Activated CD4-positive, alpha-beta memory T cell treated with anti-CD3 and anti-CD28 coated beads for 36 hours (primary cell): ENCODE measurements around the gene NIPSNAP3A. TPM values are rescaled to one million over a fixed set of nuclear protein-coding genes. Genes with fewer than 3 reads are reported as not detected.
"Not testable (repeated sequence)": the region's sequence is repeated elsewhere in the genome, so short reads cannot be mapped to it uniquely, and the experiment has no call there.

Experiments
- CTCF ChIA-PET: fragments of 350-600 bp; sonication (Branson Sonifier 250); formaldehyde crosslinking; loops from one replicate; lab custom pipeline; 2021; ENCODE audit warnings: antibody characterized with exemption, inconsistent platforms; lab: Charles Lee
- POLR2A ChIA-PET: fragments of 350-600 bp; sonication (Branson Sonifier 250); formaldehyde crosslinking; loops from one replicate; lab custom pipeline; 2021; ENCODE audit warnings: antibody characterized with exemption; lab: Charles Lee
- DNase-seq: peaks from one replicate; pipeline ENCODE4 v3.0.0-alpha.2; 2020
- H3K27ac Mint-ChIP-seq: one replicate; pipeline ENCODE4 v1.8.0; 2021; ENCODE audit warnings: mixed read lengths
- H3K27me3 Mint-ChIP-seq: one replicate; pipeline ENCODE4 v1.8.0; 2021; ENCODE audit warnings: mixed read lengths
- H3K36me3 Mint-ChIP-seq: one replicate; pipeline ENCODE4 v1.8.0; 2021; ENCODE audit warnings: mixed read lengths
- H3K4me1 Mint-ChIP-seq: one replicate; pipeline ENCODE4 v1.8.0; 2021; ENCODE audit warnings: low read depth, mixed read lengths
- H3K4me3 Mint-ChIP-seq: one replicate; pipeline ENCODE4 v1.8.0; 2021; ENCODE audit warnings: mild to moderate bottlenecking, mixed read lengths
- H3K9me3 Mint-ChIP-seq: one replicate; pipeline ENCODE4 v1.8.0; 2021; ENCODE audit warnings: mixed read lengths
- intact Hi-C: fragments of 100-400 bp; cut with micrococcal nuclease; formaldehyde crosslinking; loops from one replicate; pipeline ENCODE4 v1.15.1; 2023
- total RNA-seq, 2 experiments: library from RNA; stranded (reverse); gene quantifications; one replicate each; pipeline ENCODE4 v1.2.3, GENCODE V29; 2021

The NIPSNAP3A gene
- total RNA-seq, 2 experiments from 2014 or later: 11.1 to 12.5 TPM

DNA sequence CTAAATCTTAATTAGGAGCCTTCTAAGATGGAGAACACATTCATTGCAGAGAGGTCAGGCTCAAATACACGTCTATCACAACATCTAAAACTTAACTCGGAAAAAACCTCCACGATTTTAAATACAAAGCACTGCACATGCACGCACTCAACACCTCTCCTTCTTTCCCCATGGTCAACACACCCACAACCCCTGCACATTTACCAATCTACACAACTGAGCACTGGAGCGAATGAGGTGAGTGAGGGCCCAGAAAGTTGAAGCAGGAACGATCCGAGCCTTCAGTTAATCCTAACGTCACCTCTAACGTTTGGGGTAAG, 278 bp upstream of the NIPSNAP3A start:
- ChIA-PET CTCF (interaction anchor here (0.6 kb wide), 1 partner anchor 700 kb away, joined by 3 read pairs; no protein-coding TSS in a partner anchor), POLR2A (interaction anchor here (1.0 to 1.5 kb wide), 2 partner anchors 653 to 807 kb away, joined by 3 to 9 read pairs; partner anchors contain the start of gene SMC2)
- intact Hi-C loops: loop anchor here (1.0 to 10.0 kb wide), 10 partner anchors 16 to 952 kb away; partner anchors contain the start of genes FKTN, SLC44A1, SMC2 and TMEM38B
- H3K27me3 Mint-ChIP-seq: no peaks in the 10 kb centered on the region
- DNase-seq: no peak
- no peaks in the 10 kb centered on the region for H3K9me3 Mint-ChIP-seq
- H3K36me3 Mint-ChIP-seq: peaks cover 3% of the 10 kb centered on the region
- peak overlapping the region; percentile 89 for H3K27ac Mint-ChIP-seq
- peak overlapping the region; percentile 96 for H3K4me3 Mint-ChIP-seq
- peaks cover 14% of the 10 kb centered on the region for H3K4me1 Mint-ChIP-seq

DNA sequence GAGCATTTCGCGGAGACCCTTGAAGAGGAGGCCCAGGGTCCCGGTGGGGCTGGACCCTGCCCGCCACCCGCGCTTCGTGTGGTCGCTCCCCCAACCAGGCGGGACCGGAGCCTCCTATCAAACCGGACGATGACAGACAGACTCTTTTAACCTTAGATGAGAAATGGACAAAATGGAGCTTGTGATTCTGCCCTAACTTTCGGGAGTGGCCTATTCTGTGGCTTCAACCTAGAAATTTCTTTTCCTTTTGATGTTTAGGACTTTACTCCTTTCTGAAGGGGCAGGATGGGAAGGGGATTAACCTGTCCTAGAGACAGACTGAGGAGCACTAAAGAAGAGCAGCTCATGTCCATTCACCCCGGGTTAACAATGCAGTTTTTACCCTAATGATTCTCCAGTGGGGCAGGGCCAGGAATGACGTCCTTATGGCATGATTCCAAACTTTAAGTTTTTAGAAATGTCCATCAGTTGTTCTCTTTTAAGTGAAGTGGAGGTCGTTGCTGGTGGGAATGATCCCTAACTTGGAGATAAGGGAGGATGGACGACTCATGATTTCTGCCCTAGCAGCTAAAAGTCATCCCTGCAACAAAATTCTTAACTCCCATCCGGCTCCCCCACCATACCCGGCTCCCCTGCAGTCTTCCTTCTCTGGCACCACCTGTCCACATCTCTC, 1.0 kb downstream of the NIPSNAP3A start:
- peaks cover 5% of the 10 kb centered on the region for H3K36me3 Mint-ChIP-seq
- no peaks in the 10 kb centered on the region for H3K27me3 Mint-ChIP-seq
- H3K4me3 Mint-ChIP-seq: peak overlapping the region; percentile 96
- H3K4me1 Mint-ChIP-seq: peaks cover 14% of the 10 kb centered on the region
- intact Hi-C loops: loop anchor here (5.0 to 10.0 kb wide), 5 partner anchors 244 to 954 kb away; partner anchors contain the start of gene FKTN
- ChIA-PET POLR2A (interaction anchor here (0.6 to 1.8 kb wide), 3 partner anchors 15 to 497 kb away, joined by 3 to 12 read pairs (median 6); partner anchors contain the start of genes NIPSNAP3B and SLC44A1), CTCF (no interaction called here)
- H3K9me3 Mint-ChIP-seq: no peaks in the 10 kb centered on the region
- peak overlapping the region; percentile 89 for H3K27ac Mint-ChIP-seq
- DNase-seq: no peak

DNA sequence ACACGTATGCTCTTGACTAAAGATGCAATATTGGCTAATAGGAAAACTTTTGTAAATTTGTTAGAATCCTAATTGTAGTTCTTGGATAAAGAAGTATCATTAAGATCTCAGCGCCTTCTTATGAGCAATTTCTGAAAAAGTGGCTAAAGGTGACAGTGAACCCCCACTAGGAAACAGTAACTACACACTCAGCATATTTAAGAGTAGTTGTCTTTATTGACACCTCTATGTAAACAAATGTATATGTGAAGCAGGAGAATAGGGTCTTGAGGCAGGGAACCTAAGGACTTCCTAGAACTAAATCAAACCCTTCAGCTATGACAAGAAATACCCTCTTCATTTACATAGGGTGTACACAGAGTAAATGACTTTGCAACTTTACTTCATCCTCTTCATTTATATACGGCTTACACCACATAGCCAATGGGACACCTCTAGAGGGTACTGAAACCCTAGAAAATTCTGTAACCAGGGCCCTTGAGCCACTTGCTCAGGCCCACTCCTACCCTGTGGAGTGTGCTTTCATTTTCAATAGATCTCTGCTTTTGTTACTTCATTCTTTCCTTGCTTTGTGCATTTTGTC, 2.8 kb downstream of the NIPSNAP3A start:
- no peaks in the 10 kb centered on the region for H3K9me3 Mint-ChIP-seq
- no peak overlapping the region for H3K27ac Mint-ChIP-seq
- intact Hi-C loops: no loop called here
- H3K27me3 Mint-ChIP-seq: no peaks in the 10 kb centered on the region
- no peak for DNase-seq
- peaks cover 14% of the 10 kb centered on the region for H3K4me1 Mint-ChIP-seq
- no peak overlapping the region for H3K4me3 Mint-ChIP-seq
- peaks cover 11% of the 10 kb centered on the region for H3K36me3 Mint-ChIP-seq
- POLR2A ChIA-PET: no interaction called here
- CTCF ChIA-PET: no interaction called here

DNA sequence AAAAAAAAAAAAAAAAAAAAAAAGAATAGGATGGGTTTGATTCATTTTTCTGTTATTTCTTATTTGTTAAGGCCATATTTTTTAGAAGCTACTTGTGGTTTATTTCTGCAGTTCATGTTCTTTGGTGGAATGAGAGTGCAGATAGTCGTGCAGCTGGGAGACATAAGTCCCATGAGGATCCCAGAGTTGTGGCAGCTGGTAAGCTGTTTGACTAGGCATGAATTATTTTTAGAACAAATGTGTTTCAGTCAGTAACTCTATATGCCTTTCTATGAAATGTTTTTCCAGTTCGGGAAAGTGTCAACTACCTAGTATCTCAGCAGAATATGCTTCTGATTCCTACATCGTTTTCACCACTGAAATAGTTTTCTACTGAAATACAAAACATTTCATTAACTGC, 11.5 kb downstream of the NIPSNAP3A start:
- H3K4me1 Mint-ChIP-seq: peaks cover 6% of the 10 kb centered on the region
- H3K27me3 Mint-ChIP-seq: no peaks in the 10 kb centered on the region
- H3K9me3 Mint-ChIP-seq: no peaks in the 10 kb centered on the region
- no peak for DNase-seq
- H3K36me3 Mint-ChIP-seq: peaks cover 4% of the 10 kb centered on the region
- intact Hi-C loops: no loop called here
- CTCF ChIA-PET: no interaction called here
- no peak overlapping the region for H3K4me3 Mint-ChIP-seq
- no peak overlapping the region for H3K27ac Mint-ChIP-seq
- POLR2A ChIA-PET: no interaction called here

DNA sequence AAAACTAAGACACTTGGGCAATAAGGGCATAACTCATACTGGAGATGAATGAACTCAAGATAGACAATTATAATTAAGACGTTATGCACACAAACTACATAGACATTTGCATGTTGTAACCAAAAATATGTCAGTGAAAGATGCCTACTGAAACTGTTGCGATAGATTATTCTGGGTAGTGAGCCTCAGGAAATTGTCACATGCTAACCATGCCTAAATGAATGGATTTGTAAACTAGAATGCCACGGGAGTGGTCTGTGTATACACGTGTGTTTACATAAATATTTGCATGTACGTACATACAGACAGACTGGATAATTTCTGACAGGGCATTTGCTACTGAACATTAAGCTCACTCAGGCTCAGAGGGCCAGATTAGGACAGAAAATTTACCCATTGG, 17.7 kb downstream of the NIPSNAP3A start:
- Mint-ChIP-seq H3K9me3 (no peaks in the 10 kb centered on the region), H3K27me3 (no peaks in the 10 kb centered on the region), H3K4me1 (peaks cover 6% of the 10 kb centered on the region), H3K27ac (no peak overlapping the region), H3K4me3 (no peak overlapping the region), H3K36me3 (no peaks in the 10 kb centered on the region)
- ChIA-PET CTCF (no interaction called here), POLR2A (no interaction called here)
- no peak for DNase-seq
- intact Hi-C loops: no loop called here

DNA sequence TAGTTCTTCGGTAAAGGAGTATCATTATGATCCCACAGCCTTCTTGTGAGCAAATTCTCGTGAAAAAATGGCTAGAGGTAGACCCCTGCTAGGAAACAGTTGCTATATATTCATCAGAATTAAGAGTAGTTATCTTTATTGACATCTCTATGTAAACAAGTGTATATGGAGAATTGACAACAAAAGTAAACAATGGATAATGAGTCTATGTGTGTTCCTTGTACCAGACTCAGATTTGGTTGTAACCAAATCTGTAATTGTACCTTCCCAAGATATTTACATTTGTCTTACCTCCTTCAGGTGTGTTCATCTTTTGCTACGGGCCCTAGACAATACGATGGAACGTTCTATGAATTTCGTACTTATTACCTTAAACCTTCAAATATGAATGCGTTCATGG, 18.5 kb downstream of the NIPSNAP3A start:
- H3K27ac Mint-ChIP-seq: no peak overlapping the region

DNA sequence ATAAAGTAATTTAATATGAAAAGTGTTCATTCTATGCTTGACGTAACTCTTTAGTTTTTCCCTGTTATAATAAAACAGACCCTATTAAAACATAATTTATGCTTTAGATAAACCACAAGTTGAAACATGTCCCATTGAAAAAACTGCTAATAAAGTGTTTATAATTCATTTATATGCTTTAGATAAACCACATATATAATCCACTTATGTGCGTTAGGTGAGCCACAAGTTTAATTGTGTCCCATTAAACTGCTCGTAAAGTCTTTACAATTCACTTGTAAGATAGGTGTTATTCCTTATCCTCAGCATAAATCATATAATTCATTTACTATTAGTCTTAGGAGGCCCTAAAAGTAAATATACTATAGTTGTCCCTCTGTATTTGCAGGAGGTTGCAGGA, 20.0 kb downstream of the NIPSNAP3A start:
- H3K36me3 Mint-ChIP-seq: no peaks in the 10 kb centered on the region
- no peak for DNase-seq
- H3K27ac Mint-ChIP-seq: no peak overlapping the region
- ChIA-PET CTCF (no interaction called here), POLR2A (no interaction called here)
- H3K27me3 Mint-ChIP-seq: no peaks in the 10 kb centered on the region
- no peaks in the 10 kb centered on the region for H3K9me3 Mint-ChIP-seq
- no peak overlapping the region for H3K4me3 Mint-ChIP-seq
- peaks cover 6% of the 10 kb centered on the region for H3K4me1 Mint-ChIP-seq
- intact Hi-C loops: no loop called here

More for the DNA sequence above, 18.5 kb downstream of the NIPSNAP3A start:
- H3K4me3 Mint-ChIP-seq: no peak overlapping the region
- POLR2A ChIA-PET: no interaction called here
- no peaks in the 10 kb centered on the region for H3K27me3 Mint-ChIP-seq
- H3K9me3 Mint-ChIP-seq: no peaks in the 10 kb centered on the region
- intact Hi-C loops: no loop called here
- peaks cover 6% of the 10 kb centered on the region for H3K4me1 Mint-ChIP-seq
- no peaks in the 10 kb centered on the region for H3K36me3 Mint-ChIP-seq
- DNase-seq: no peak
- CTCF ChIA-PET: no interaction called here

DNA sequence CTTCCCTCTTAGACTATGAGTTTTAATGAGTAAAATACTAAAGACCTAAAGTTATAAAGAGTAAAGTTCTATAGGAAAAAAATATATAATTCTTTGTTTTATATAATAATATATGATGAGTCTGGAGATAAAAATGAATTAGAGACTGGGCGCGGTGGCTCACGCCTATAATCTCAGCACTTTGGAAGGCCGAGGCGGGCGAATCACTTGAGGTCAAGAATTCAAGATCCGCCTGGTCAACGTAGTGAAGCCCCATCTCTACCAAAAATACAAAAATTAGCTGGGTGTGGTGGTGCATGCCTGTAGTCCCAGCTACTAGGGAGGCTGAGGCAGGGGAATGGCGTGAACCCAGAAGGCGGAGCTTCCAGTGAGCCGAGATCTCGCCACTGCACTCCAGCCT, 21.5 kb downstream of the NIPSNAP3A start:
- H3K27me3 Mint-ChIP-seq, H3K9me3 Mint-ChIP-seq, DNase-seq, H3K4me3 Mint-ChIP-seq, intact Hi-C loops, POLR2A ChIA-PET, H3K4me1 Mint-ChIP-seq, H3K36me3 Mint-ChIP-seq, H3K27ac Mint-ChIP-seq: not testable (repeated sequence)
- CTCF ChIA-PET: interaction anchor here (0.6 to 0.7 kb wide), 2 partner anchors 13 to 243 kb away, joined by 3 to 5 read pairs; no protein-coding TSS in a partner anchor

DNA sequence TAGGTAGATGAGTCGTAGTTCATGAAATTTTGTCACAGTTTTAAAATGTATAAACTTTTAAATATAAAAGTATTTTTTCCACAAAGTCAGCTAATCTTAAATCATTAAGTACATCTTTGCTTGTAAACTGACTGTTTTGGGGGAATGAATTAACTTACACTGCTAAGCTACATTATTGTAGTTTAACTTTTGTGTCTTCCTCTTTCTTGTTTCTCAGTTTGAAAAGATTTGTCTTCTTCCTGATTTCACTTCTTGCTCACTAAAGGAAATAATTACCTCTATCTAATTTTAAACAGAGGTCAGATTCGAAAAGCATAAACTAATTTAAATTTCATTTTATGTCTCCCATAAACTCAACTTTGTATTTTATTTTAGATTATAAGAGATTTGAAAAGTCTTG, 22.2 kb downstream of the NIPSNAP3A start:
- ChIA-PET POLR2A (no interaction called here), CTCF (no interaction called here)
- H3K27ac Mint-ChIP-seq: no peak overlapping the region
- no peaks in the 10 kb centered on the region for H3K27me3 Mint-ChIP-seq
- H3K36me3 Mint-ChIP-seq: no peaks in the 10 kb centered on the region
- H3K9me3 Mint-ChIP-seq: no peaks in the 10 kb centered on the region
- no peak for DNase-seq
- intact Hi-C loops: no loop called here
- no peaks in the 10 kb centered on the region for H3K4me1 Mint-ChIP-seq
- no peak overlapping the region for H3K4me3 Mint-ChIP-seq

DNA sequence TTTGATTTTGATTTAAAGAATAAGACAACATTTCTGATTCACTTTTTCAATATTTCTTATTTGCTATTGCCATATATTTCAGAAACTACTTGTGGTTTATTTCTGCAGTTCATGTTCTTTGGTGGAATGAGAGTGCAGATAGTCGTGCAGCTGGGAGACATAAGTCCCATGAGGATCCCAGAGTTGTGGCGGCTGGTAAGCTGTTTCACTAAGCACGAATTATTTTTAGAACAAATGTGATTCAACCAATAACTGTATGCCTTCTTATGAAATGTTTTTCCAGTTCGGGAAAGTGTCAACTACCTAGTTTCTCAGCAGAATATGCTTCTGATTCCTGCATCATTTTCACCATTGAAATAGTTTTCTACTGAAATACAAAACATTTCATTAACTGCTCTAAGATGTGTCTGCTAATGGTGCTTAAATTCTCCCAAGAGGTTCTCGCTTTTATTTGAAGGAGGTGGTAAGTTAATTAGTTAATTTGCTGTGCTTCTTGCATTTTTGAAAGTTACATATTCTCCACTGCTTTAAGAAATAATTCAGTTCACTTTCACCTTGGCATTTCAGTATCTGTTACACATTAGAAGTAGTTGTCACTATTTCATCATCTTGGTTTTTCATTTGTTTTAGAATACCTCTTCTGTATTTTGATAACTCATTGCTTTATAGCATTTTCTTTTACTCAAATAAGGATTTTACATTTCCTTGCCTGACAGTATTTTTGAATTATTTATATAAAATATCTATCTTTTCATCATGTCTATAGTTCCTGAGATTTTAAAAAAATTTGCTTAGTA, 25.4 kb downstream of the NIPSNAP3A start:
- Mint-ChIP-seq H3K36me3 (no peaks in the 10 kb centered on the region), H3K27me3 (no peaks in the 10 kb centered on the region), H3K9me3 (no peaks in the 10 kb centered on the region), H3K4me3 (no peak overlapping the region), H3K4me1 (no peaks in the 10 kb centered on the region), H3K27ac (no peak overlapping the region)
- ChIA-PET CTCF (interaction anchor here (0.6 kb wide), 1 partner anchor 29 kb away, joined by 3 read pairs; no protein-coding TSS in a partner anchor), POLR2A (no interaction called here)
- intact Hi-C loops: no loop called here
- DNase-seq: no peak

DNA sequence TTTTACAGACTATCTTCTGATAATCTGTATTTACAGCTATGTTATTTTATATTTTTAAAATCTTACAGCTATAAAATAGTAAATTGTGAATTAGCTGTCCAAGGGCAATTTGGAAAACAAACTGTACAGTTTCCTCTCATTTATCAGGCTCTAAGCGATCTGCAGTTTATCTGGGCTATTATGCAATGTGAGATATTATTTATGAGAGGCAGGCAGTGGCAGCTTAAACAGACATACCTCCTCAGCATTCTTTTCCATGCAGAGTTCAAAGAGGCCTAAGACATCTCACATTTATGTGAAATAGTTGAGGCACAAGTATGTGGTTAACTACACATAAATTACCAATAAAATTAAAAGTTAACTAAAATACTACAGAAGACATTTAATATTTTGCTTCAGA, 26.6 kb downstream of the NIPSNAP3A start:
- intact Hi-C loops: no loop called here
- Mint-ChIP-seq H3K4me3 (no peak overlapping the region), H3K27ac (no peak overlapping the region), H3K36me3 (no peaks in the 10 kb centered on the region), H3K27me3 (no peaks in the 10 kb centered on the region), H3K4me1 (no peaks in the 10 kb centered on the region), H3K9me3 (no peaks in the 10 kb centered on the region)
- ChIA-PET CTCF (no interaction called here), POLR2A (no interaction called here)
- DNase-seq: no peak

DNA sequence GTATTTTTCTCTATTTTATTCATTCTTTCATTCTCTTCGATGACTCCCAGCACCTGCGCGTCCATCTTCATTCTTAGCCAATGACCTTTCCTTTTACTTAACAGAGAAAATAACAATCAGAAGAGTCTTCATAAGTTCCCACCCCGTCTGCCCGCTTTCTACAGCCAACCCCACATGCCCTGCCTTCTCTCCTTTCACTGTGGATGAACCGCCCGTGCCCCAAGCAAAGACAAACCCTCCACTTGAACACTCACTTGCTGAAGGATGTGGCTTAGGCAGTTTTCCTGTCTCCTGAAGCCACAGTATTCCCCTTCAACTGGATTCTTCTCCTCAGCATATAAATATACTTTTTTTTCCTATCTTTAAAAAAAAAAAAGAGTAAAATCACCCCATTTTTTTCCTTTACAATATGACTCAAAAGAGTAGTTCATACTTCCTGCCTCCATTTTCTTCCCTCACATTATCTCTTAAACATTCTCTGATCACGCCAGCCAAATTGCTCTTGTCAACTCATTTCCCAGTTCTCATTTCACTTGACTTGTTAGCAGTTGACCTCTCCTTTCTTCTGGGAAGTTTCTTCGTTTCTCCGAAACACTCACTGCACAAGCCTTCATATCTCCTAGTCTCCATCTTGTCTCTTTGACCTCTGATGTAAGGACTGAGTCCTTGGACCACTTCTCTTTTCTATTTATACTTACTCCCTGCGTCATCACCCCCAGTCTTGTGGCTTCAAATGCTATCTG, 27.5 kb downstream of the NIPSNAP3A start:
- no peak for DNase-seq
- Mint-ChIP-seq H3K36me3 (no peaks in the 10 kb centered on the region), H3K27me3 (no peaks in the 10 kb centered on the region), H3K4me1 (no peaks in the 10 kb centered on the region), H3K4me3 (no peak overlapping the region), H3K9me3 (no peaks in the 10 kb centered on the region), H3K27ac (no peak overlapping the region)
- ChIA-PET CTCF (no interaction called here), POLR2A (no interaction called here)
- intact Hi-C loops: no loop called here
